Measurements from ENCODE around the gene PLXNA4. TPM values are rescaled to one million over a fixed set of nuclear protein-coding genes. Genes with fewer than 3 reads are reported as not detected.

Gene PLXNA4
- not detected in 2 replicates for total RNA-seq (2022)
- percentile 0 among the genes with signal in this experiment for Bru-seq, nascent RNA
- BruChase-seq, experiment 1, labeled RNA remaining after a 6-hour chase: percentile 3 among the genes with signal in this experiment
- BruChase-seq, experiment 2, labeled RNA remaining after a 2-hour chase: percentile 3 among the genes with signal in this experiment
- long read RNA-seq, partial matches to known transcripts: 2 of 2 reads
- long read RNA-seq, other reads (novel, unspliced or antisense): 0 of 2 reads

GRCh38 chr7:132575982-132576720, at the start of gene PLXNA4:
Gene PLXNA4 (minus strand): TSS chr7:132576470. CDS start chr7:132508693, 67,777 bp downstream.
- no TSS peak for BruUV-seq (replicated peaks)
- Mint-ChIP-seq H3K27ac (ENCODE audit: low read depth, unreplicated experiment) (no peak within 1 kb of the TSS), H3K36me3 (ENCODE audit: insufficient read depth, unreplicated experiment) (no peaks in the 10 kb centered on the region), H3K27me3 (ENCODE audit: insufficient read depth, unreplicated experiment) (peaks cover 65% of the 10 kb centered on the region), H3K9me3 (ENCODE audit: unreplicated experiment) (no peaks in the 10 kb centered on the region), H3K4me3 (ENCODE audit: unreplicated experiment) (no peak within 1 kb of the TSS), H3K4me1 (ENCODE audit: insufficient read depth, unreplicated experiment) (no peaks in the 10 kb centered on the region)
- intact Hi-C loops (cut with micrococcal nuclease): no loop called here
- ChIA-PET POLR2A (no interaction called here), CTCF (interaction anchor here (0.6 kb wide), 1 partner anchor 136 kb away, joined by 3 read pairs; no protein-coding TSS in a partner anchor)
- TF ChIP-seq CTCF (IDR thresholded peaks at IDR 0.05; ENCODE audit: unreplicated experiment): no peak
- no peak for DNase-seq (ENCODE audit: unreplicated experiment)

DNA sequence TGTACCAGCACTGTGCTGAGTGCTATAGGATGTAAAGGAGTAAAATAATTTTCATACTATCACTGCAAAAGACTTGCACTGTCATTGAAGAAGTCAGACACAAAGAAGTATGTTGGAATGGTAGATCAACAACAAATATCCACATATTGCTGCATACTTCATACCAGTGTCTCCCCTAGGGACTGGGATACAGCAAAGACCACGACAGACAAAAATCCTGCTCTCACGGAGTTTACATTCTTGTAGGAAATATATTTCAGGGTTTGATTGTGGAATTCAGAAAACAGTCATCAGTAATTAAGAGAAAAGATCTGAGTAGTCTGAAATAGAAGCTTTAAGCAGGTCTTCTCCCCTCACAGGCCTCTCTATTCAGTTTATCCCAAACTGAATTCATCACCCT, 49.4 kb upstream of the PLXNA4 start:
- H3K4me3 Mint-ChIP-seq (ENCODE audit: unreplicated experiment): no peak overlapping the region
- ChIA-PET POLR2A (no interaction called here), CTCF (no interaction called here)
- H3K9me3 Mint-ChIP-seq (ENCODE audit: unreplicated experiment): no peaks in the 10 kb centered on the region
- H3K27me3 Mint-ChIP-seq (ENCODE audit: insufficient read depth, unreplicated experiment): peaks cover 52% of the 10 kb centered on the region
- no peak for DNase-seq (ENCODE audit: unreplicated experiment)
- no peak overlapping the region for H3K27ac Mint-ChIP-seq (ENCODE audit: low read depth, unreplicated experiment)
- TF ChIP-seq CTCF (IDR thresholded peaks at IDR 0.05; ENCODE audit: unreplicated experiment): no peak
- BruUV-seq (replicated peaks): no TSS peak
- H3K36me3 Mint-ChIP-seq (ENCODE audit: insufficient read depth, unreplicated experiment): no peaks in the 10 kb centered on the region
- H3K4me1 Mint-ChIP-seq (ENCODE audit: insufficient read depth, unreplicated experiment): no peaks in the 10 kb centered on the region
- intact Hi-C loops (cut with micrococcal nuclease): no loop called here

DNA sequence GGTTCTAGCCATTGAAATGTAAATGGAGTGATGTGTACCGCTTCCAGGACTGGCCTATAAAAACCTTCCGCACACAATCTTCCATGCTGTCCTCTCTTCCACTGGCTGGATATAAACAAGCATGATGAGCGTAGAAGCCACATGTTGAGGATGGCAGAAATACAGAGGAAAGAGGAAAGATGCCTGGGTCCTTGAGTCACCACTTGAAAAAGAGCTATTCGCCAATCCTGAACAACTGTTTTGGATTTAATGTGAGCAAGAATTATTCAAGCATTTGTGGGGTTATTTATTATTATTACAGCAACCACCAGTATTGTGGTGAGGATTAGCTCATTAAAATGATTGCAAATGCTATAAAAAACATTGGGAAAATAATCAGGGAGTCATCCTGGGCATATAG, 45.8 kb upstream of the PLXNA4 start:
- Mint-ChIP-seq H3K36me3 (ENCODE audit: insufficient read depth, unreplicated experiment) (no peaks in the 10 kb centered on the region), H3K4me3 (ENCODE audit: unreplicated experiment) (no peak overlapping the region), H3K9me3 (ENCODE audit: unreplicated experiment) (no peaks in the 10 kb centered on the region), H3K4me1 (ENCODE audit: insufficient read depth, unreplicated experiment) (peaks cover 4% of the 10 kb centered on the region), H3K27me3 (ENCODE audit: insufficient read depth, unreplicated experiment) (peaks cover 32% of the 10 kb centered on the region), H3K27ac (ENCODE audit: low read depth, unreplicated experiment) (no peak overlapping the region)
- POLR2A ChIA-PET: no interaction called here
- CTCF ChIA-PET: interaction anchor here (0.6 to 1.0 kb wide), 3 partner anchors 9 to 46 kb away, joined by 3 to 6 read pairs (median 5); no protein-coding TSS in a partner anchor
- no peak for TF ChIP-seq CTCF (IDR thresholded peaks at IDR 0.05; ENCODE audit: unreplicated experiment)
- DNase-seq (ENCODE audit: unreplicated experiment): no peak
- intact Hi-C loops (cut with micrococcal nuclease): no loop called here
- no TSS peak for BruUV-seq (replicated peaks)

DNA sequence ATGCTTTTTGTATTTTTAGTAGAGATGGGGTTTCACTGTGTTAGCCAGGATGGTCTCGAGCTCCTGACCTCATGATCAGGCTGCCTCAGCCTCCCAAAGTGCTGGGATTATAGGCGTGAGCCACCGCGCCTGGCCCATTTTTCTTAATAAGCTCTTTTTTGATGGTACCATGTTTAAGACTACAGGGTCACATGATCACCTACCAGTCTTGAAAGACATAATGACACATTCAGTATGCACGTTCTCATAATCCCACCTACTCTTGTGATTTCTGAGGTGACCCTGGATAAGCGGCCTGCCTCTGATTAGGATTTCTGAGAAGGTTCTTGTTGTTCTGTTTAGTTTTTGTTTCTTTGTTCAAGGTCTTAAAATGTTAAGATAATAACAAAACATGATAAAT, 43.7 kb upstream of the PLXNA4 start:
- no peaks in the 10 kb centered on the region for H3K9me3 Mint-ChIP-seq (ENCODE audit: unreplicated experiment)
- CTCF ChIA-PET: no interaction called here
- intact Hi-C loops (cut with micrococcal nuclease): no loop called here
- H3K4me1 Mint-ChIP-seq (ENCODE audit: insufficient read depth, unreplicated experiment): peaks cover 4% of the 10 kb centered on the region
- H3K4me3 Mint-ChIP-seq (ENCODE audit: unreplicated experiment): no peak overlapping the region
- POLR2A ChIA-PET: interaction anchor here (0.9 kb wide), 1 partner anchor 9 kb away, joined by 3 read pairs; no protein-coding TSS in a partner anchor
- H3K27me3 Mint-ChIP-seq (ENCODE audit: insufficient read depth, unreplicated experiment): peaks cover 34% of the 10 kb centered on the region
- DNase-seq (ENCODE audit: unreplicated experiment): no peak
- no TSS peak for BruUV-seq (replicated peaks)
- TF ChIP-seq CTCF (IDR thresholded peaks at IDR 0.05; ENCODE audit: unreplicated experiment): no peak
- no peak overlapping the region for H3K27ac Mint-ChIP-seq (ENCODE audit: low read depth, unreplicated experiment)
- no peaks in the 10 kb centered on the region for H3K36me3 Mint-ChIP-seq (ENCODE audit: insufficient read depth, unreplicated experiment)
